A375 (cell line): ENCODE data around the gene TAAR2. TPM values are rescaled to one million over a fixed set of nuclear protein-coding genes. Genes with fewer than 3 reads are reported as not detected.

Experiments used
- total RNA-seq: library from RNA; depleted of rRNA; stranded (reverse); fragments of >200 nt; shearing (Covaris generic); gene quantifications from 2 replicates; pipeline ENCODE4 v1.2.3, GENCODE V29; 2014; rRNA removed

Gene TAAR2
- not detected in 2 replicates for total RNA-seq

GRCh38 chr6:132624175-132624574 lies at the start of gene TAAR2:
TAAR2 (minus strand) TSS chr6:132624275; CDS start chr6:132624275, 0 bp downstream.

GRCh38 chr6:132659082-132659481 lies 35.0 kb upstream of the TAAR2 start, which contains the start of gene TAAR1:
TAAR1 (minus strand) TSS chr6:132659182; CDS start chr6:132646003, 13,179 bp downstream.

GRCh38 chr6:132589454-132589853 lies 34.6 kb downstream of the TAAR2 start, which contains the start of gene TAAR5:
TAAR5 (minus strand) TSS chr6:132589741; CDS start chr6:132589686, 55 bp downstream.

DNA sequence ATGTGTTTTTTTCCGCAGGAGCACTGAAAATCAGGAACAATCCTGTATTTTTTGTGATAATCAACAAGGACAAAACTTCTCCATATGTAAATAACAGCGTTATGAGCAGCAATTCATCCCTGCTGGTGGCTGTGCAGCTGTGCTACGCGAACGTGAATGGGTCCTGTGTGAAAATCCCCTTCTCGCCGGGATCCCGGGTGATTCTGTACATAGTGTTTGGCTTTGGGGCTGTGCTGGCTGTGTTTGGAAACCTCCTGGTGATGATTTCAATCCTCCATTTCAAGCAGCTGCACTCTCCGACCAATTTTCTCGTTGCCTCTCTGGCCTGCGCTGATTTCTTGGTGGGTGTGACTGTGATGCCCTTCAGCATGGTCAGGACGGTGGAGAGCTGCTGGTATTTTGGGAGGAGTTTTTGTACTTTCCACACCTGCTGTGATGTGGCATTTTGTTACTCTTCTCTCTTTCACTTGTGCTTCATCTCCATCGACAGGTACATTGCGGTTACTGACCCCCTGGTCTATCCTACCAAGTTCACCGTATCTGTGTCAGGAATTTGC lies 53.8 kb downstream of the TAAR2 start, which contains the start of gene TAAR6:
Gene TAAR6, plus strand, starts transcription at position 102 of the 557 bp plus-strand sequence. Its CDS starts 0 bp downstream, at position 102.

Other genes starting within 250 kb of the TAAR2 start
- 3.6 and 4.1 TPM in 2 replicates for gene MOXD1, start 222.8 kb downstream of the TAAR2 start, total RNA-seq
- gene STX7, start 111.2 kb downstream of the TAAR2 start, total RNA-seq: 9.6 and 14.0 TPM in 2 replicates
- not detected in 2 replicates for gene TAAR9, start 86.0 kb downstream of the TAAR2 start, total RNA-seq
- gene TAAR8, start 71.6 kb downstream of the TAAR2 start, total RNA-seq: not detected in 2 replicates
- not detected in 2 replicates for gene TAAR6, start 54.0 kb downstream of the TAAR2 start, total RNA-seq
- gene TAAR5, start 34.5 kb downstream of the TAAR2 start, total RNA-seq: not detected in 2 replicates
- gene TAAR1, start 34.9 kb upstream of the TAAR2 start, total RNA-seq: not detected in 2 replicates
- gene VNN1, start 89.8 kb upstream of the TAAR2 start, total RNA-seq: 0.08 TPM in 1 of 2 replicates, not detected in the other
- 0.29 TPM in 1 of 2 replicates, not detected in the other for gene VNN2, start 133.6 kb upstream of the TAAR2 start, total RNA-seq
- 7.8 and 8.1 TPM in 2 replicates for gene SLC18B1, start 174.4 kb upstream of the TAAR2 start, total RNA-seq
- gene RPS12, start 190.3 kb upstream of the TAAR2 start, total RNA-seq: 1,472 and 1,509 TPM in 2 replicates